Neural cell (in vitro differentiated cells): ENCODE measurements around the gene ALOX12.

ENCODE experiments used
- CTCF ChIP-seq: fragments of 450-650 bp; IDR thresholded peaks from 2 replicates; pipeline ENCODE4 v1.5.1; 2014; ENCODE audit warnings: antibody characterized with exemption, mild to moderate bottlenecking, moderate library complexity; ENCODE audit not compliant: poor library complexity, severe bottlenecking
- EP300 ChIP-seq: fragments of 450-650 bp; conservative IDR thresholded peaks from 2 replicates; pipeline ENCODE4 v1.6.1; 2014; ENCODE audit warnings: antibody characterized with exemption, mild to moderate bottlenecking, moderate library complexity; ENCODE audit not compliant: poor library complexity, severe bottlenecking
- EZH2 ChIP-seq: fragments of 200-600, 300-800 bp; shearing (Covaris generic), sonication (generic); IDR thresholded peaks from 2 replicates; pipeline ENCODE4 v1.6.1; 2014; ENCODE audit warnings: antibody characterized with exemption, low read length, borderline replicate concordance, mild to moderate bottlenecking; ENCODE audit not compliant: insufficient read depth, poor library complexity, severe bottlenecking
- MXI1 ChIP-seq: fragments of 450-650 bp; conservative IDR thresholded peaks from 2 replicates; pipeline ENCODE4 v1.6.1; 2014; ENCODE audit warnings: antibody characterized with exemption, mild to moderate bottlenecking; ENCODE audit not compliant: poor library complexity, severe bottlenecking
- POLR2AphosphoS5 ChIP-seq: IDR thresholded peaks from 2 replicates; pipeline ENCODE4 v1.6.1; 2012
- RAD21 ChIP-seq: fragments of 450-650 bp; conservative IDR thresholded peaks from 2 replicates; pipeline ENCODE4 v1.6.1; 2014; ENCODE audit warnings: antibody characterized with exemption, mild to moderate bottlenecking, moderate library complexity
- TAF1 ChIP-seq: IDR thresholded peaks from 2 replicates; pipeline ENCODE4 v1.6.1; 2012; ENCODE audit warnings: low read depth

GRCh38 chr17:7011415-7011814 lies 15.6 kb downstream of the ALOX12 start:
- TF ChIP-seq TAF1: no peak
- TF ChIP-seq EZH2: no peak
- no peak for TF ChIP-seq CTCF
- no peak for TF ChIP-seq EP300
- TF ChIP-seq MXI1: no peak
- no peak for TF ChIP-seq RAD21
- TF ChIP-seq POLR2AphosphoS5: no peak
